ENCODE data around the gene SOBP.

DNA sequence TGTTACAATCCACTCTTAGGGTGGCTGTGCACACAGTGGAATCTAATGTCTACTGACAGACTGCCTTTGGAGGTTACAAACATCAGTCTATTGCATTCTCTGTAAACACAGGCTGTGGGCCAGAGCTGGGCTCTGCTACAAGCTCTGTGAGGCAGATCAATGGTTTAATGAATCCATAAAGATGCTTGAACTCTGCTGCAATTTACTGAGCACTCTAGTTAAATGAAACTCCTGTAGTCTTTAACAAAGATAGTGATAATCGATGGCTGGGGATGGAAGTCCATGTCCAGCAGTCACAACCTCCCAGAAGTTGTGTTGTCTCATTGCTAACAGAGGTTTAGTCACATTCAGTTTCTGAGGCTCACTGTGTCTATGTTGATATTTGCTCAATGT is 50.5 kb downstream of the SOBP start:
- TF ChIP-seq POLR2A (IDR thresholded peaks at IDR 0.05; ENCODE audit: low read depth, low read length) (no peak), POLR2AphosphoS5 (IDR thresholded peaks at IDR 0.05; ENCODE audit: insufficient read depth, low read depth, low read length) (no peak), GATA2 (IDR thresholded peaks at IDR 0.05; ENCODE audit: insufficient read depth, insufficient read length, low read depth, low read length) (no peak), EZH2 (IDR thresholded peaks at IDR 0.05; ENCODE audit: borderline replicate concordance, low read depth, low read length, severe bottlenecking) (no peak), JUN (IDR thresholded peaks at IDR 0.05; ENCODE audit: borderline replicate concordance, insufficient read depth, insufficient read length, low read depth) (no peak)
- TF ChIP-seq, protein P1, sequence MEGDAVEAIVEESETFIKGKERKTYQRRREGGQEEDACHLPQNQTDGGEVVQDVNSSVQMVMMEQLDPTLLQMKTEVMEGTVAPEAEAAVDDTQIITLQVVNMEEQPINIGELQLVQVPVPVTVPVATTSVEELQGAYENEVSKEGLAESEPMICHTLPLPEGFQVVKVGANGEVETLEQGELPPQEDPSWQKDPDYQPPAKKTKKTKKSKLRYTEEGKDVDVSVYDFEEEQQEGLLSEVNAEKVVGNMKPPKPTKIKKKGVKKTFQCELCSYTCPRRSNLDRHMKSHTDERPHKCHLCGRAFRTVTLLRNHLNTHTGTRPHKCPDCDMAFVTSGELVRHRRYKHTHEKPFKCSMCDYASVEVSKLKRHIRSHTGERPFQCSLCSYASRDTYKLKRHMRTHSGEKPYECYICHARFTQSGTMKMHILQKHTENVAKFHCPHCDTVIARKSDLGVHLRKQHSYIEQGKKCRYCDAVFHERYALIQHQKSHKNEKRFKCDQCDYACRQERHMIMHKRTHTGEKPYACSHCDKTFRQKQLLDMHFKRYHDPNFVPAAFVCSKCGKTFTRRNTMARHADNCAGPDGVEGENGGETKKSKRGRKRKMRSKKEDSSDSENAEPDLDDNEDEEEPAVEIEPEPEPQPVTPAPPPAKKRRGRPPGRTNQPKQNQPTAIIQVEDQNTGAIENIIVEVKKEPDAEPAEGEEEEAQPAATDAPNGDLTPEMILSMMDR (IDR thresholded peaks at IDR 0.05; ENCODE audit: extremely low read depth in 1 of 2, insufficient read depth in 1 of 2, low read depth in 1 of 2, low read length in 2 of 2), result no peak
- TF ChIP-seq, protein P2, sequence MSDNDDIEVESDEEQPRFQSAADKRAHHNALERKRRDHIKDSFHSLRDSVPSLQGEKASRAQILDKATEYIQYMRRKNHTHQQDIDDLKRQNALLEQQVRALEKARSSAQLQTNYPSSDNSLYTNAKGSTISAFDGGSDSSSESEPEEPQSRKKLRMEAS (IDR thresholded peaks at IDR 0.05; ENCODE audit: insufficient read depth, insufficient read length), result no peak
